Measurements from ENCODE around the gene LTO1.

Gene LTO1

GRCh38 chr11:69674267-69674885 lies 777 bp downstream of the LTO1 start:
- DNase-seq, result no peak

GRCh38 chr11:69671734-69672465 lies 3.3 kb downstream of the LTO1 start:
- no peak for DNase-seq

GRCh38 chr11:69670158-69670845 lies 4.9 kb downstream of the LTO1 start:
- peak; percentile 38 for DNase-seq

- no peak for DNase-seq
Observed at GRCh38 chr11:69669486-69669885, 5.7 kb downstream of the LTO1 start.

GRCh38 chr11:69667619-69668604 lies 7.2 kb downstream of the LTO1 start:
- DNase-seq, result no peak

GRCh38 chr11:69666752-69667536 lies 8.2 kb downstream of the LTO1 start:
- no peak for DNase-seq

GRCh38 chr11:69666261-69666660 lies 8.9 kb downstream of the LTO1 start:
- DNase-seq, result no peak

- no peak for DNase-seq
Observed at GRCh38 chr11:69665669-69666068, 9.5 kb downstream of the LTO1 start.

- DNase-seq, result no peak
Observed at GRCh38 chr11:69664901-69665300, 10.3 kb downstream of the LTO1 start.

- no peak for DNase-seq
Observed at GRCh38 chr11:69664103-69664775, 10.9 kb downstream of the LTO1 start.

- no peak for DNase-seq
Observed at GRCh38 chr11:69663326-69663725, 11.8 kb downstream of the LTO1 start.

GRCh38 chr11:69662806-69663205 lies 12.3 kb downstream of the LTO1 start:
- no peak for DNase-seq

GRCh38 chr11:69662021-69662698 lies 13.0 kb downstream of the LTO1 start:
- DNase-seq, result no peak

- no peak for DNase-seq
Observed at GRCh38 chr11:69661413-69661715, 13.8 kb downstream of the LTO1 start.

GRCh38 chr11:69660001-69660500 lies 15.1 kb downstream of the LTO1 start:
- DNase-seq, result no peak

- no peak for DNase-seq
Observed at GRCh38 chr11:69659591-69659990, 15.6 kb downstream of the LTO1 start.

- DNase-seq, result no peak
Observed at GRCh38 chr11:69658626-69659450, 16.3 kb downstream of the LTO1 start.

GRCh38 chr11:69657911-69658625 lies 17.1 kb downstream of the LTO1 start:
- no peak for DNase-seq

- no peak for DNase-seq
Observed at GRCh38 chr11:69657456-69657910, 17.7 kb downstream of the LTO1 start.

All from stimulated activated naive CD4-positive, alpha-beta T cell treated with Interleukin-2 at 50 U/mL for 16 hours (primary cell).